ENCODE results near the gene MMP20. TPM values are rescaled to one million over a fixed set of nuclear protein-coding genes. Genes with fewer than 3 reads are reported as not detected.

MMP20 gene
- total RNA-seq, 1 donor from 2014 or later = not detected

DNA sequence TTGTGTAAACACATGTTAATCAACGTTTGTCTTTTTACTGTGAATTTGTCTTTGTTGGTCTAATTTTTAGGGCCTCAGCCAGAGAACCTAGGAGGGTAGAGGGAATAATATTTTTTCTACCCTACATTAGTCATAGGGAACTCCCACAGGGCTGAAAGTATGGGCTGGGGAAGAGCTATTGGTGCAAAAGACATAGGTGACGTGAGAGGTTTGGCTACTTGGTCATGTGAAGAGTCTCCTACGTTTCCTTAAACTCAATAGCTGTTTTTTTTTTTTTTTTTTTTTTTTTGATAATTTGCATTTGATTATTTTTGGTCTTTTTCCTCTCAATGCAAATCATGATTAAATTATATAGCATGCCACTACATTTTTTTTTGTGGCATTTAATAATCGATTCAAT lies 78.7 kb downstream of the MMP20 start:
- H3K4me1 Mint-ChIP-seq (ENCODE audit: unreplicated experiment) = peaks cover 14% of the 10 kb centered on the region
- H3K27ac Mint-ChIP-seq = no peak overlapping the region
- no peaks in the 10 kb centered on the region for H3K9me3 Mint-ChIP-seq
- H3K36me3 Mint-ChIP-seq = no peaks in the 10 kb centered on the region
- DNase-seq (ENCODE audit: extremely low spot score, unreplicated experiment) = no peak
- no peaks in the 10 kb centered on the region for H3K27me3 Mint-ChIP-seq
- no peak overlapping the region for H3K4me3 Mint-ChIP-seq
- TF ChIP-seq, protein P1, sequence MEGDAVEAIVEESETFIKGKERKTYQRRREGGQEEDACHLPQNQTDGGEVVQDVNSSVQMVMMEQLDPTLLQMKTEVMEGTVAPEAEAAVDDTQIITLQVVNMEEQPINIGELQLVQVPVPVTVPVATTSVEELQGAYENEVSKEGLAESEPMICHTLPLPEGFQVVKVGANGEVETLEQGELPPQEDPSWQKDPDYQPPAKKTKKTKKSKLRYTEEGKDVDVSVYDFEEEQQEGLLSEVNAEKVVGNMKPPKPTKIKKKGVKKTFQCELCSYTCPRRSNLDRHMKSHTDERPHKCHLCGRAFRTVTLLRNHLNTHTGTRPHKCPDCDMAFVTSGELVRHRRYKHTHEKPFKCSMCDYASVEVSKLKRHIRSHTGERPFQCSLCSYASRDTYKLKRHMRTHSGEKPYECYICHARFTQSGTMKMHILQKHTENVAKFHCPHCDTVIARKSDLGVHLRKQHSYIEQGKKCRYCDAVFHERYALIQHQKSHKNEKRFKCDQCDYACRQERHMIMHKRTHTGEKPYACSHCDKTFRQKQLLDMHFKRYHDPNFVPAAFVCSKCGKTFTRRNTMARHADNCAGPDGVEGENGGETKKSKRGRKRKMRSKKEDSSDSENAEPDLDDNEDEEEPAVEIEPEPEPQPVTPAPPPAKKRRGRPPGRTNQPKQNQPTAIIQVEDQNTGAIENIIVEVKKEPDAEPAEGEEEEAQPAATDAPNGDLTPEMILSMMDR (conservative IDR thresholded peaks at IDR 0.05) = no peak

DNA sequence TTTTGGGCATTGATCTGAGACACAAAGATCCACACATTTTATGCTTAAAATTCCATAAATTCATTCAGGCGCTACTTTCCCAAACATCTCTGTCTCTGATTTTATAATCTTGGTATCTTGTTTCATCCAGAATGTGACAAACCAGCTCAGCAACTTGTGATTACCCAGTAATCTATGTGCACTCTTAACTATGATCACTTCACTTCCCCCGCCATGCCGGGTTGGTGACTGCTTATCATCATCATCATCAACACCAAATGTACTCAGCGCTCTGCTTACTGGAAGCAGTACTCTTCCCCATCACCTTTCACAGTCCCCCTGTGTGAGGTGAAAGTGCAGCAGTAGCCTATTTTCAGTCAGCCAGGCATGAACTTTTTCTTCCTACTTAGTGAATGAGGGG lies 79.4 kb downstream of the MMP20 start:
- Mint-ChIP-seq H3K27ac (no peak overlapping the region), H3K27me3 (no peaks in the 10 kb centered on the region), H3K4me1 (ENCODE audit: unreplicated experiment) (peaks cover 10% of the 10 kb centered on the region), H3K9me3 (no peaks in the 10 kb centered on the region), H3K36me3 (no peaks in the 10 kb centered on the region), H3K4me3 (no peak overlapping the region)
- no peak for DNase-seq (ENCODE audit: extremely low spot score, unreplicated experiment)
- TF ChIP-seq, protein P1 (conservative IDR thresholded peaks at IDR 0.05) = no peak

DNA sequence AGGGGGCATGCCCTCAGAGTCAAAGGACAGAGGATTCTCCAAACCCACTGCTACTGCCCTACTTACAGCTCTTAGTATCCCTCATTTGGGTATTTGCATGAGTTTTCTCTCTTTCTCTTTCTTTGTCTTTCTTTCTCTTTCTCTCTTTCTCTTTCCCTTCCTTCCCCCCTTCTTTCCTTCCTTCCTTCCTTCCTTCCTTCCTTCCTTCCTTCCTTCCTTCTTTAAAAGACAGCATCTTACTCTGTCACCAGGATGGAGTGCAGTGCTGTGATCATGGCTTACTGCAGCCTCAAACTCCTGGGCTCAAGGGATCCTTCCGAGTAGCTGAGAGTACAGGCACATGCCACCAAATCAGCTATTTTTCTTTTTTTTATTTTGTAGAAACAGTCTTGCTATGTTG lies 80.5 kb downstream of the MMP20 start:
- H3K4me3 Mint-ChIP-seq = no peak overlapping the region
- no peak for DNase-seq (ENCODE audit: extremely low spot score, unreplicated experiment)
- H3K4me1 Mint-ChIP-seq (ENCODE audit: unreplicated experiment) = peaks cover 10% of the 10 kb centered on the region
- H3K27me3 Mint-ChIP-seq = no peaks in the 10 kb centered on the region
- H3K9me3 Mint-ChIP-seq = no peaks in the 10 kb centered on the region
- no peaks in the 10 kb centered on the region for H3K36me3 Mint-ChIP-seq
- no peak overlapping the region for H3K27ac Mint-ChIP-seq
- TF ChIP-seq, protein P1 (conservative IDR thresholded peaks at IDR 0.05) = no peak

DNA sequence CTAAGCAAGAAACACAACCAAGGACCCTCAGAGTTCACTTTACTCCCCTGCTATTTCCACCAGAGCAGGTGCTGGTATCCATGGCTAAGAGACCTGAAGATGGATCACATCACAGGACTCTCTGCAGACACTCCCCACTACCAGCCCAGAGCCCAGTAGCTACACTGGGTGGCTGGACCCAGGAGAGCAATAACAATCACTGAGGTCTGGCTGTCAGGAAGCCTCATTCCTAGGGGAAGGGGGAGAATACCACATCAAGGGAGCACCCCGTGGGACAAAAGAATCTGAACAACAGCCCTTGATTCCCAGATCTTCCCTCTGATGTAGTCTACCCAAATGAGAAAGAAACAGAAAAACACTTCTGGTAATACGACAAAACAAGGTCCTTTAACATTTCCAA lies 85.6 kb downstream of the MMP20 start:
- DNase-seq (ENCODE audit: extremely low spot score, unreplicated experiment) = no peak
- H3K4me1 Mint-ChIP-seq (ENCODE audit: unreplicated experiment) = no peaks in the 10 kb centered on the region
- no peaks in the 10 kb centered on the region for H3K36me3 Mint-ChIP-seq
- H3K4me3 Mint-ChIP-seq = no peak overlapping the region
- no peaks in the 10 kb centered on the region for H3K9me3 Mint-ChIP-seq
- no peak overlapping the region for H3K27ac Mint-ChIP-seq
- H3K27me3 Mint-ChIP-seq = no peaks in the 10 kb centered on the region
- TF ChIP-seq, protein P1 (conservative IDR thresholded peaks at IDR 0.05) = no peak

DNA sequence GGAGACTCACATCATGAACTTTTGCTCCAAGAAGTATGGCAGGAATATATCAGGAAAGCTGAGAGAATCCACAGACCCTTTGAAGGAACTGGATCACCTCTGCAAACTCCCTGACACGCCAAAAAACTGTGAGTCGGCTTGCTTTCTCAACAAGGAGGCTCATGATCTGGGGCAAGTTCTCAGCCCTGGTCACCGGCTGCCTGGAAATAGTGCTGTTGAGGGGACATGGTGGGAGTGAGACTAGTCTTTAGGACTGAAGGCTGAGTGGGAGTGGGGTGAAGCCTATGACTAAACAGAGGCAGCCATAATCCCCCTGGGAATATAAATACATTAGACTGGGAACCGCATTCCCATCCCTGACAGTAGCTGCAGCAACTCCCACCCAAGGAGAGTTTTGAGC lies 86.2 kb downstream of the MMP20 start:
- Mint-ChIP-seq H3K9me3 (no peaks in the 10 kb centered on the region), H3K4me1 (ENCODE audit: unreplicated experiment) (no peaks in the 10 kb centered on the region), H3K4me3 (no peak overlapping the region), H3K36me3 (no peaks in the 10 kb centered on the region), H3K27me3 (no peaks in the 10 kb centered on the region), H3K27ac (no peak overlapping the region)
- no peak for DNase-seq (ENCODE audit: extremely low spot score, unreplicated experiment)
- TF ChIP-seq, protein P1 (conservative IDR thresholded peaks at IDR 0.05) = no peak

DNA sequence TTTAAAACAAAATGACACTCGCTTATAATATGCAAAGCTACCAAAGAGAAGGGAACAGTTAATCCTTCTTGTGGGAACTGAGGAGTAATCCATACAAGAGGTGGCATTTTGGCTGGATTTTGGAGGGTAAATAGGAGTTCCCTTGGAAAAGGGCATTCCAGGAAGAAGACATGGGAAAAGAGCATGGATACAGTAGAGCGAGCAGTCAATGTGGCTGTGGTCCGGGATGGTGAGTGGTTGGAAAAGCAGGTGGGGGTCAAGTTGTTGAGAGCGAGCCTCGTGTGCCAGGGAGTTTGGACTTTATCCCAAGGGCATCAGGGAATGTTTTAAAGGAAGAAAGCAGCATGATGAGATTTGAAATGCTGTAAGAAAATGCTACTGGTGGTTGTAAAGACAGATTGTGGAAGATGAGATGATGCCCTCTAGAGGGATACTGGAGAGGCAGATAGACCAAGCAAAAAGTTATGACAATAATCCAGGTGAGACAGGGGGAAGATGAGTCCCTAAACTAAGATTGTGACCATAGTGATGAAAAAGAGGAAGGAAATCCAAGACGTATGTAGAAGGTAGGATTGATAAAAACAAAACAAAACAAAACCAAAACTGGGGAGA lies 90.8 kb downstream of the MMP20 start:
- no peak overlapping the region for H3K27ac Mint-ChIP-seq

More for the DNA sequence above, 90.8 kb downstream of the MMP20 start:
- TF ChIP-seq, protein P1 (conservative IDR thresholded peaks at IDR 0.05) = no peak
- Mint-ChIP-seq H3K4me1 (ENCODE audit: unreplicated experiment) (no peaks in the 10 kb centered on the region), H3K4me3 (no peak overlapping the region), H3K9me3 (no peaks in the 10 kb centered on the region), H3K27me3 (no peaks in the 10 kb centered on the region), H3K36me3 (no peaks in the 10 kb centered on the region)
- no peak for DNase-seq (ENCODE audit: extremely low spot score, unreplicated experiment)
